DOHH2 (cell line): ENCODE measurements around the gene NAV2.

Experiments
- EZH2phosphoT487 ChIP-seq: fragments of 200-600 bp; sonication (generic); IDR thresholded peaks from 2 replicates; pipeline ENCODE4 v1.6.1; 2017; ENCODE audit warnings: borderline replicate concordance, mild to moderate bottlenecking, antibody characterized with exemption, low read length, moderate library complexity, mixed read lengths
- TF ChIP-seq, protein P1 (sequence below): fragments of 200-600 bp; sonication (generic); IDR thresholded peaks from one replicate; pipeline ENCODE4 v1.5.1; 2014; ENCODE audit warnings: antibody characterized with exemption, mild to moderate bottlenecking, low read depth, low read length; ENCODE audit not compliant: poor library complexity, severe bottlenecking

DNA sequence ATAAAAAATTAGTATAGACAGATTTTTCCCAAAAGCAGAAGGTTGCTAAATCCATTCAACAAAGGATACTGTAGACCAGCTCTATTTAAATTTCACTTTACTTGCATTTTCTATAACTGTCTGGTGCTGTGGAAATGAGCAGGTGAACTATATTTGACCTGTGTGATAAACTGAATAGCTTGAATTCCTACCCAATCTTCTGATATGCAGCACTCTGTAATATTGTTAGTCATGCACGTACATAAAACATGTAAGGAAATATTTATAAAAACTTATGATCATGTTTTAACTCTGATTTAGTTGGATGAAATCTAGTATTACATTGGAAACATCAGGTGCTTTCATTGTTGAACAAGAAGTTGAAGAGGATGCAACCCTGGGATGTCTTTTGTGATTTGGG is 234.0 kb downstream of the NAV2 start:
- TF ChIP-seq, protein P1, sequence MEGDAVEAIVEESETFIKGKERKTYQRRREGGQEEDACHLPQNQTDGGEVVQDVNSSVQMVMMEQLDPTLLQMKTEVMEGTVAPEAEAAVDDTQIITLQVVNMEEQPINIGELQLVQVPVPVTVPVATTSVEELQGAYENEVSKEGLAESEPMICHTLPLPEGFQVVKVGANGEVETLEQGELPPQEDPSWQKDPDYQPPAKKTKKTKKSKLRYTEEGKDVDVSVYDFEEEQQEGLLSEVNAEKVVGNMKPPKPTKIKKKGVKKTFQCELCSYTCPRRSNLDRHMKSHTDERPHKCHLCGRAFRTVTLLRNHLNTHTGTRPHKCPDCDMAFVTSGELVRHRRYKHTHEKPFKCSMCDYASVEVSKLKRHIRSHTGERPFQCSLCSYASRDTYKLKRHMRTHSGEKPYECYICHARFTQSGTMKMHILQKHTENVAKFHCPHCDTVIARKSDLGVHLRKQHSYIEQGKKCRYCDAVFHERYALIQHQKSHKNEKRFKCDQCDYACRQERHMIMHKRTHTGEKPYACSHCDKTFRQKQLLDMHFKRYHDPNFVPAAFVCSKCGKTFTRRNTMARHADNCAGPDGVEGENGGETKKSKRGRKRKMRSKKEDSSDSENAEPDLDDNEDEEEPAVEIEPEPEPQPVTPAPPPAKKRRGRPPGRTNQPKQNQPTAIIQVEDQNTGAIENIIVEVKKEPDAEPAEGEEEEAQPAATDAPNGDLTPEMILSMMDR: no peak
- TF ChIP-seq EZH2phosphoT487: no peak
